Chondrocyte (in vitro differentiated cells): ENCODE measurements around the gene CRYGC. TPM values are rescaled to one million over a fixed set of nuclear protein-coding genes. Genes with fewer than 3 reads are reported as not detected.

Source experiments
- DNase-seq: peaks from one replicate; pipeline ENCODE4 v3.0.0; 2021; ENCODE audit warnings: mixed read lengths, low spot score
- H3K27ac Mint-ChIP-seq: one replicate; pipeline ENCODE4 v1.8.0; 2021; ENCODE audit warnings: mild to moderate bottlenecking, moderate library complexity, mixed read lengths; ENCODE audit not compliant: unreplicated experiment
- H3K27me3 Mint-ChIP-seq: 2 replicates; pipeline ENCODE4 v1.8.0; 2021; ENCODE audit warnings: low read depth, mixed read lengths
- H3K36me3 Mint-ChIP-seq: 2 replicates; pipeline ENCODE4 v1.8.0; 2021; ENCODE audit warnings: low read depth, mixed read lengths
- H3K4me1 Mint-ChIP-seq: 2 replicates; pipeline ENCODE4 v1.8.0; 2021; ENCODE audit warnings: low read depth, mild to moderate bottlenecking, mixed read lengths
- H3K4me3 Mint-ChIP-seq: one replicate; pipeline ENCODE4 v1.8.0; 2021; ENCODE audit warnings: mild to moderate bottlenecking, moderate library complexity, mixed read lengths; ENCODE audit not compliant: unreplicated experiment
- H3K9me3 Mint-ChIP-seq: 2 replicates; pipeline ENCODE4 v1.8.0; 2021; ENCODE audit warnings: low read depth, mixed read lengths
- CTCF ChIP-seq: fragments of 200-600 bp; sonication (generic); IDR thresholded peaks from 2 replicates; pipeline ENCODE4 v1.5.0; 2021; ENCODE audit warnings: antibody characterized with exemption, mild to moderate bottlenecking, moderate library complexity
- total RNA-seq: library from RNA; stranded (reverse); gene quantifications from 3 replicates; pipeline ENCODE4 v1.2.1, GENCODE V29; 2021

The CRYGC gene
- total RNA-seq, 1 donor from 2014 or later: not detected

- H3K4me1 Mint-ChIP-seq: no peaks in the 10 kb centered on the region
- no peaks in the 10 kb centered on the region for H3K36me3 Mint-ChIP-seq
- no peak overlapping the region for H3K27ac Mint-ChIP-seq
- no peak overlapping the region for H3K4me3 Mint-ChIP-seq
- no peaks in the 10 kb centered on the region for H3K27me3 Mint-ChIP-seq
- no peak for DNase-seq
- TF ChIP-seq CTCF: no peak
- peaks cover 6% of the 10 kb centered on the region for H3K9me3 Mint-ChIP-seq
These were observed 7.1 kb upstream of the CRYGC start for GRCh38 chr2:208136716-208137094.

GRCh38 chr2:208135794-208136715 is 6.4 kb upstream of the CRYGC start:
- no peak for DNase-seq
- Mint-ChIP-seq H3K27me3 (no peaks in the 10 kb centered on the region), H3K4me3 (no peak overlapping the region), H3K4me1 (no peaks in the 10 kb centered on the region), H3K9me3 (peaks cover 6% of the 10 kb centered on the region), H3K27ac (no peak overlapping the region), H3K36me3 (no peaks in the 10 kb centered on the region)
- TF ChIP-seq CTCF: no peak

- Mint-ChIP-seq H3K9me3 (peaks cover 6% of the 10 kb centered on the region), H3K4me3 (no peak overlapping the region), H3K4me1 (no peaks in the 10 kb centered on the region), H3K36me3 (no peaks in the 10 kb centered on the region), H3K27ac (no peak overlapping the region), H3K27me3 (no peaks in the 10 kb centered on the region)
- DNase-seq: no peak
- no peak for TF ChIP-seq CTCF
These were observed 5.4 kb upstream of the CRYGC start for GRCh38 chr2:208134928-208135586.

GRCh38 chr2:208130712-208131110 is 1.1 kb upstream of the CRYGC start:
- no peak overlapping the region for H3K4me3 Mint-ChIP-seq
- DNase-seq: no peak
- H3K9me3 Mint-ChIP-seq: peaks cover 3% of the 10 kb centered on the region
- no peak for TF ChIP-seq CTCF
- H3K36me3 Mint-ChIP-seq: no peaks in the 10 kb centered on the region
- H3K4me1 Mint-ChIP-seq: no peaks in the 10 kb centered on the region
- H3K27me3 Mint-ChIP-seq: no peaks in the 10 kb centered on the region
- H3K27ac Mint-ChIP-seq: no peak overlapping the region

GRCh38 chr2:208128136-208128535 is 1.5 kb downstream of the CRYGC start:
- Mint-ChIP-seq H3K4me3 (no peak overlapping the region), H3K36me3 (no peaks in the 10 kb centered on the region), H3K27ac (no peak overlapping the region), H3K27me3 (peaks cover 5% of the 10 kb centered on the region), H3K4me1 (no peaks in the 10 kb centered on the region), H3K9me3 (peaks cover 3% of the 10 kb centered on the region)
- TF ChIP-seq CTCF: no peak
- no peak for DNase-seq
